Peyer's patch (tissue), 4 donors: ENCODE measurements around the gene COQ9. TPM values are rescaled to one million over a fixed set of nuclear protein-coding genes. Genes with fewer than 3 reads are reported as not detected.

Experiments used
- DNase-seq, 3 donors: peaks; one replicate each; pipeline ENCODE4 v3.0.0-alpha.2; 2017 to 2019
- H3K27ac ChIP-seq, 4 donors: fragments of 200-600 bp; sonication (generic); one replicate each; pipeline ENCODE4 v1.5.1; 2016 to 2019
- H3K27me3 ChIP-seq, 2 donors: fragments of 200-600 bp; sonication (generic); one replicate each; pipeline ENCODE4 v1.5.1; 2019
- H3K36me3 ChIP-seq, 3 donors: fragments of 200-600 bp; sonication (generic); one replicate each; pipeline ENCODE4 v1.5.1; 2016 to 2019
- H3K4me1 ChIP-seq, 4 donors: fragments of 200-600 bp; sonication (generic); one replicate each; pipeline ENCODE4 v1.5.1; 2016 to 2019
- H3K4me3 ChIP-seq, 4 donors: fragments of 200-600 bp; sonication (generic); 1 replicate in 3 of 4; 2 replicates in 1 of 4; pipeline ENCODE4 v1.5.1; 2016 to 2019; ENCODE audit warnings: mild to moderate bottlenecking in 1 of 4
- H3K9me3 ChIP-seq, 4 donors: fragments of 200-600 bp; sonication (generic); one replicate each; pipeline ENCODE4 v1.5.1; 2016 to 2019; ENCODE audit warnings: mild to moderate bottlenecking in 1 of 4
- POLR2A ChIP-seq, 2 donors: fragments of 450-650 bp; IDR thresholded peaks; one replicate each; pipeline ENCODE4 v1.5.1; 2017; ENCODE audit warnings: antibody characterized with exemption in 2 of 2, mild to moderate bottlenecking in 2 of 2, moderate library complexity in 2 of 2
- total RNA-seq, 4 donors: library from RNA; depleted of rRNA; stranded (reverse); fragments of >200 nt; gene quantifications; one replicate each; pipeline ENCODE4 v1.1.0, GENCODE V29; 2016
- TF ChIP-seq, protein P1 (sequence below), 6 experiments: fragments of 450-650 bp in 4 of 6; fragments of 200-600 bp in 2 of 6; sonication (generic) in 1 of 6; IDR thresholded peaks; one replicate each; pipeline ENCODE4 v1.5.1; 2017 to 2019; ENCODE audit warnings: antibody characterized with exemption in 6 of 6, mild to moderate bottlenecking in 3 of 6, moderate library complexity in 1 of 6

COQ9 gene
- total RNA-seq, 4 donors from 2014 or later: 87.5 to 154 (median 122) TPM

DNA sequence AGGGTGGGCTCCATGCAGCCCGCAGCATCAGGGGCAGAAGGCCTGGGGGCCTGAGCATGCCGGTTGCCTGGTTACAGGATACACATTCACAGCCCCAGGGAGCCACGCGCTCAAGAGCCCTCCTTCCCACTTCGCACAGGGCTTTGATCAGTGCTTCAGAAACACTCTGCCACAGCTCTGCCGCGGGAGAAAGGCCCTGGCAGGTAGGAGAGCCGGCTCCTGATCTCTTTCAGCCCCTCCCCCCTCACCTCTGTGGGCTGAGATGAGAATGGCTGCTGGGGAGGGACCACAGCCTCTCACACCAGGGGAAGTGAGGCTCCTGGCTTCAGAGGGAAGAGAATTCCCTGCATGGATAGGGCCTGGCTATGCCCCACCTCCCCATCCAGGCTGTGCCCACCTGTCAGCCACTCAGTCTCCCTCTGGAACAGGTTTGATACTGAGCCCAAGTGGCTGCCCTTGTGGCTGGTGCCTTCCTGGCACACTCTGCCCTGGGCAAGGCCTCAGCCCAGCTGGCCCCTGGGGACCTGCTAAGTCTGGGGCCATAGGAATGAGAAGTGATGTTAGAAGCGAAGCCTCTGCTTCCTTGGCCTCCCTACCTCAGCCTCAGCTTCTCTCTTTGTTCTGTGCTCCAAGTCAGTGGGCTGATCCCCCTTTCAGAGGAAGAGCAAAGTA lies 30.4 kb downstream of the COQ9 start:
- TF ChIP-seq, protein P1, sequence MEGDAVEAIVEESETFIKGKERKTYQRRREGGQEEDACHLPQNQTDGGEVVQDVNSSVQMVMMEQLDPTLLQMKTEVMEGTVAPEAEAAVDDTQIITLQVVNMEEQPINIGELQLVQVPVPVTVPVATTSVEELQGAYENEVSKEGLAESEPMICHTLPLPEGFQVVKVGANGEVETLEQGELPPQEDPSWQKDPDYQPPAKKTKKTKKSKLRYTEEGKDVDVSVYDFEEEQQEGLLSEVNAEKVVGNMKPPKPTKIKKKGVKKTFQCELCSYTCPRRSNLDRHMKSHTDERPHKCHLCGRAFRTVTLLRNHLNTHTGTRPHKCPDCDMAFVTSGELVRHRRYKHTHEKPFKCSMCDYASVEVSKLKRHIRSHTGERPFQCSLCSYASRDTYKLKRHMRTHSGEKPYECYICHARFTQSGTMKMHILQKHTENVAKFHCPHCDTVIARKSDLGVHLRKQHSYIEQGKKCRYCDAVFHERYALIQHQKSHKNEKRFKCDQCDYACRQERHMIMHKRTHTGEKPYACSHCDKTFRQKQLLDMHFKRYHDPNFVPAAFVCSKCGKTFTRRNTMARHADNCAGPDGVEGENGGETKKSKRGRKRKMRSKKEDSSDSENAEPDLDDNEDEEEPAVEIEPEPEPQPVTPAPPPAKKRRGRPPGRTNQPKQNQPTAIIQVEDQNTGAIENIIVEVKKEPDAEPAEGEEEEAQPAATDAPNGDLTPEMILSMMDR (IDR thresholded peaks at IDR 0.05): no peak
- TF ChIP-seq POLR2A (IDR thresholded peaks at IDR 0.05): no peak
- Histone ChIP-seq H3K36me3 (peaks cover 0 to 28% (median 0%) of the 10 kb centered on the region in 3 donors), H3K27me3 (no peaks in the 10 kb centered on the region), H3K9me3 (no peaks in the 10 kb centered on the region), H3K4me1 (peaks cover 5 to 54% (median 11%) of the 10 kb centered on the region in 4 donors), H3K27ac (peak overlapping the region in 1 of 4 donors; percentile 19), H3K4me3 (peak overlapping the region in 2 of 4 donors; percentile 58 to 64)
- DNase-seq: peak in 1 of 3 donors; percentile 44

DNA sequence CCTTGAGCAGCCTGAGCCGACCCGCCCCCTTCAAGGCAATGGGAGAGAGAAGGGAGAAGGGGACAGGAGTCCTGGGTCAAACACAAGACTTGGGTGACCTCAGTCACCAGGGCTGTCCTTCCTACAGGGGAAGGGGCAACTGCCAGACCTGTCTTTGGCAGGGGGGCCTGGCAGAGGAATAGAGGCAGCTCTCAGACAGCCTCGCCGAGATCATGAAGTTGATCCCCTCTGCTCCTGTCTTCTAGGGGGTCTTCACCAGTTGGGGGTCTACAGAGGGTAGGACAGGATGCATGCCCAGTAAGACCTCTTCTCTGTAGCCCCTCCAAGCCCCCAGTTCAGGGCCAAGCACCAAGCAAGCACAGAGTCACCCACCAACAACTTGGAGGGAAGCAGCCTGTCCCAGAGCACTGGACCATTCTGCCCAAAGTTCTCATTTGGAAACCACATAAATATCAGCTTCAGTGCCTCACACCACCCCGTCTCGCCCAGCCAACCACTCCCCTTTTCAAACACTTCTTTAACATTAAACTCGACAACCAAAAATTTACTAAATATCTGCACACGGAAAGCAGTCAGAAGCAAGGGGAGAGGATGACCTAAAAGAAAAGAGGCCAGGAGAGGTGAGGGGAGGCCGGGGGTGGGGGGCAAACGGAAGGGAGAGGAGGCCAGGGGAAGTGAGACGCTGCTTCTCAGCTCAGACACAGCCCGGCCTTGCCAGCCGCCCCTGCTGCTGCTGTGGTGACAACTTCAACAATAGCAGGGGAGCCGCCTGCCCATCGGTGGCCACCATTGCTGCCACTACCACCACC lies 31.3 kb downstream of the COQ9 start:
- no peak for TF ChIP-seq POLR2A (IDR thresholded peaks at IDR 0.05)
- TF ChIP-seq, protein P1 (IDR thresholded peaks at IDR 0.05): no peak
- peak overlapping the region in 2 of 4 donors; percentile 90 to 94 for H3K27ac ChIP-seq
- H3K4me3 ChIP-seq: peak overlapping the region; percentile 20 to 64 (median 41)
- peaks cover 5 to 49% (median 11%) of the 10 kb centered on the region in 4 donors for H3K4me1 ChIP-seq
- H3K27me3 ChIP-seq: no peaks in the 10 kb centered on the region
- DNase-seq: peak in 2 of 3 donors; percentile 44 to 47
- peaks cover 0 to 19% (median 0%) of the 10 kb centered on the region in 3 donors for H3K36me3 ChIP-seq
- H3K9me3 ChIP-seq: no peaks in the 10 kb centered on the region

DNA sequence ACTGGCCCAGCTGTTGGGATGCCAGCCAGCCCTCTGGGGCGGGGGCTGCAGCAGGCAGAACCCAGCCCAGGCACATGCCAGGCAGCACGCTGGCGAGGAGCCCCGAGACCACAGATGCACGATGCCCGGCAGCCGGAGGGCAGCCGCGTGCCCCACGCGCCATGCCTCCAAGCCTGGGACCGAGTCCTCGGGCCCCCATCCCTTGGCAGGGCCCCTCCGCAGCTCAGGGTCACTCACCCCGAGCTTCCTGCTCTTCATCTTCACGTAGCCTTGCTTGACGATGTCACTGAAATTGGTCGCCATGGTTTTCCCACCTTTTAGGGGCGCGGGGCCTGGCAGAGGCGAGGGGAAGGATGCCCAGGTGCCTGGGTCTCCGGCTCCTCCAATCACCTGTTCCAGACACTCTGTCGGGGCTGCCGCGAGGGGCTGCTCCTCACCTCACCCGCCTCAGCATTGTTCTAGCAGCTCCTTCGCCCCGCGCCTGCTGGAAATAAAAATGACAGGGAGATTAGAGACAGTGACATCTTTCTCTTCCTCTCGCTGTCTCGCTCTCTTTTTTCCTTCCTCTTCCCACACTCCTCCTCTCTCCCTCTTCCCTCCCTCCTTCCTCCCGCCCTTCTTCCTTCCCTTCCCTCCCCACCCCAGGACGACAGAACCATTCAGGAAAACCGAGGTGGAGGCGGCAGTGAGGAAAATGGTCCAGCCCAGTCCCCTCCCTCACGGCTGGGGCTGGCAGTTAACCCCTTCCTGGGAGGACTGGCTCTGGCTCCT lies 32.1 kb downstream of the COQ9 start:
- H3K36me3 ChIP-seq: peaks cover 0 to 11% (median 0%) of the 10 kb centered on the region in 3 donors
- TF ChIP-seq, protein P1 (IDR thresholded peaks at IDR 0.05): no peak
- TF ChIP-seq POLR2A (IDR thresholded peaks at IDR 0.05): no peak
- peak in 2 of 3 donors; percentile 75 to 83 for DNase-seq
- no peaks in the 10 kb centered on the region for H3K9me3 ChIP-seq
- peak overlapping the region; percentile 20 to 64 (median 41) for H3K4me3 ChIP-seq
- H3K4me1 ChIP-seq: peaks cover 5 to 54% (median 11%) of the 10 kb centered on the region in 4 donors
- no peaks in the 10 kb centered on the region for H3K27me3 ChIP-seq
- peak overlapping the region in 3 of 4 donors; percentile 67 to 94 (median 90) for H3K27ac ChIP-seq

DNA sequence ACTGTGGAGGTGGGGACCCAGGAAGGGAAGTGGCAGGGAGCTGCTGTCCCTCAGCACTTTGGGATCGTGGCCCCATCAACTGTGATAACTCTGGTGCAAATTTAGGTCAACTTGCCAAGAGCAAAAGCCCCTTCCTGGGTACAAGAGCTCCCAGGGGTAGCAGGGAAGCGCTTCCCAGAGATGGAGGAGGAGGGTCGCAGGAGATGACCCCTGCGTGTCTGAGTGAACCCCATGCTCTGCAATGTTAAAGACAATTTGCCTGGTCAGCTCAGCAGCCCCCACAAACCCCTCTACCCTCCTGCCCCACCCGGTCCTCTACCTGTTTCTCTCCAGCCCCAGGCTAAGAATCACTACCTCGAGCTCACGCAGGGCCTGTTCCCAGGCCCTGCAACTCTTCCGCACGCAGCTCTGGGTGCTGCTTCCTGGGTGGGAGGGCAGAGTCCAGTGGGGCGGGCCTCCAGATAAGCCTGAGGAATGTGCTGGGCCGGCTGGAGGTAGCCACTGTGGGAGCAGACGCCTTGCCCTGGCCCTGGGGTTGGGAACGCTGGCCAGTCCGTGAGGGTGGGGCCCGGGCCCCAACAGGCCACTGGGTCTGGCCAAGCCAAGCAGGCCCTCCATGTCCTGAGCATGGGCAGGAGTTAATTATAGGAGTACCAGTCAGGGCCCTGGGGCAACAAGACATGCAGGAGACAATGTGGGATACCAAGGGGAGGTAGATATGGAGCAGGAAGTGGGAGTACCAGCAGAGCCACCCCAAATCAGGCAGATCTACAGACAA lies 32.9 kb downstream of the COQ9 start:
- peaks cover 0 to 3% (median 0%) of the 10 kb centered on the region in 3 donors for H3K36me3 ChIP-seq
- no peaks in the 10 kb centered on the region for H3K27me3 ChIP-seq
- TF ChIP-seq, protein P1 (IDR thresholded peaks at IDR 0.05): no peak
- peak; percentile 64 to 75 for TF ChIP-seq POLR2A (IDR thresholded peaks at IDR 0.05)

More for the DNA sequence above, 32.9 kb downstream of the COQ9 start:
- peak overlapping the region in 3 of 4 donors; percentile 24 to 64 (median 58) for H3K4me3 ChIP-seq
- peak in 2 of 3 donors; percentile 91 to 93 for DNase-seq
- no peaks in the 10 kb centered on the region for H3K9me3 ChIP-seq
- H3K4me1 ChIP-seq: peaks cover 5 to 62% (median 13%) of the 10 kb centered on the region in 4 donors
- peak overlapping the region in 3 of 4 donors; percentile 67 to 94 (median 90) for H3K27ac ChIP-seq
